HL-60 (cell line): ENCODE measurements around the gene DBNDD1.

Experiments used
- CTCF ChIP-seq: IDR thresholded peaks from one replicate; pipeline ENCODE4 v1.5.1; 2011; ENCODE audit warnings: low read length, control low read depth, inconsistent platforms; ENCODE audit not compliant: insufficient read depth
- GABPA ChIP-seq: IDR thresholded peaks from 2 replicates; pipeline ENCODE4 v1.6.1; 2012; ENCODE audit warnings: low read depth
- POLR2AphosphoS5 ChIP-seq: IDR thresholded peaks from 2 replicates; pipeline ENCODE4 v1.6.1; 2012; ENCODE audit warnings: low read depth
- REST ChIP-seq: IDR thresholded peaks from 2 replicates; pipeline ENCODE4 v1.6.1; 2012; ENCODE audit warnings: low read depth; ENCODE audit not compliant: insufficient replicate concordance
- SPI1 ChIP-seq: IDR thresholded peaks from 2 replicates; pipeline ENCODE4 v1.6.1; 2012; ENCODE audit warnings: low read depth, mild to moderate bottlenecking, borderline replicate concordance

- TF ChIP-seq CTCF: no peak
- no peak for TF ChIP-seq POLR2AphosphoS5
- no peak for TF ChIP-seq GABPA
- no peak for TF ChIP-seq REST
- no peak for TF ChIP-seq SPI1
These were observed 14.1 kb upstream of the DBNDD1 start for GRCh38 chr16:90033387-90033786.
